Astrocyte (in vitro differentiated cells and primary cell): ENCODE measurements around the gene SMAD7.

Source experiments
- EZH2 ChIP-seq: IDR thresholded peaks from 2 replicates; pipeline ENCODE4 v1.6.1; 2012; ENCODE audit warnings: mild to moderate bottlenecking, low read length, inconsistent platforms; ENCODE audit not compliant: insufficient read depth
- TF ChIP-seq, protein P1 (sequence below): IDR thresholded peaks from 2 replicates; pipeline ENCODE4 v1.5.1; 2011; ENCODE audit warnings: low read depth, mild to moderate bottlenecking, inconsistent platforms, low read length, moderate library complexity; ENCODE audit not compliant: insufficient read depth

DNA sequence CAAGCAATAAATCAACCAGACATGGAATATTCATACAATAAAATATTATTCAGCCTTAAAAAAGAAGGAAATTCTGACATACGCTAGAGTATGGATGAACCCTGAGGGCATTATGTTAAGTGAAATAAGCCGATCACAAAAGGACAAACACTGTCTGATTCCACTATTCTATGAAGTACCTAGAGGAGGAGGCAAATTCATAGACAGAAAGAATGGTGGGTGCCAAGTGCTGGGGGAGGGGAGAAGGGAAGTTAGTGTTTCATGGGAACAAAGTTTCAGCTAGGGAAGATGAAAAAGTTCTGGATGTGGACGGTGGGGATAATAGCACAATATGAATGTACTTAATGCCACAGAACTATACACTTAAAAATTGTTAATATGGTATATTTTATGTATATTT lies 19.8 kb downstream of the SMAD7 start:
- TF ChIP-seq, protein P1, sequence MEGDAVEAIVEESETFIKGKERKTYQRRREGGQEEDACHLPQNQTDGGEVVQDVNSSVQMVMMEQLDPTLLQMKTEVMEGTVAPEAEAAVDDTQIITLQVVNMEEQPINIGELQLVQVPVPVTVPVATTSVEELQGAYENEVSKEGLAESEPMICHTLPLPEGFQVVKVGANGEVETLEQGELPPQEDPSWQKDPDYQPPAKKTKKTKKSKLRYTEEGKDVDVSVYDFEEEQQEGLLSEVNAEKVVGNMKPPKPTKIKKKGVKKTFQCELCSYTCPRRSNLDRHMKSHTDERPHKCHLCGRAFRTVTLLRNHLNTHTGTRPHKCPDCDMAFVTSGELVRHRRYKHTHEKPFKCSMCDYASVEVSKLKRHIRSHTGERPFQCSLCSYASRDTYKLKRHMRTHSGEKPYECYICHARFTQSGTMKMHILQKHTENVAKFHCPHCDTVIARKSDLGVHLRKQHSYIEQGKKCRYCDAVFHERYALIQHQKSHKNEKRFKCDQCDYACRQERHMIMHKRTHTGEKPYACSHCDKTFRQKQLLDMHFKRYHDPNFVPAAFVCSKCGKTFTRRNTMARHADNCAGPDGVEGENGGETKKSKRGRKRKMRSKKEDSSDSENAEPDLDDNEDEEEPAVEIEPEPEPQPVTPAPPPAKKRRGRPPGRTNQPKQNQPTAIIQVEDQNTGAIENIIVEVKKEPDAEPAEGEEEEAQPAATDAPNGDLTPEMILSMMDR, result no peak
- no peak for TF ChIP-seq EZH2
